Measurements from ENCODE around the gene PTX4.

DNA sequence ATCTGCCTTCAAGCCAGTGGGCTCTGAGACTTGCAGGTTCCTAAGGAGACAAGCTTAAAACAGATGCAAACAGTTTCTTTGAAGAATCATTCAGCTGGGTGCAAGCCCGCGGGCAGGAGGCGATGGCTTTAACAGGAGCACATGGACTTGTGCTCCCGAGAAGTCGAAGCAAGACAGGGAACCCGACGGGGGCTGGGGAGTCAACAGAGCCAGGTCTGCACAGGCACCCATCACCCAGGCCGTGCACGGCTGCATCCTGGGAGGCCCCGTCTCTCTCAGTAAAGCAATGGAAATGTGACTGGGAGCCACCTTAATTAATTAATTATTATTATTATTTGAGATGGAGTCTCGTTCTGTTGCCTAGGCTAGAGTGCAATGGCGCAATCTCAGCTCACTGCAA is 333 bp upstream of the PTX4 start:
- TF ChIP-seq CTCF (IDR thresholded peaks at IDR 0.05; ENCODE audit: low read length) (no peak), EZH2 (optimal IDR thresholded peaks at IDR 0.05; ENCODE audit: low read depth, low read length) (no peak), EZH2phosphoT487 (IDR thresholded peaks at IDR 0.05; ENCODE audit: low read length) (no peak)

Measured in MM.1S (cell line).